COLO829 (cell line): ENCODE data around the gene FLOT1.
A peak's percentile ranks its signal among the peaks of the same experiment; 100 is the strongest.
"Not testable (repeated sequence)": the region's sequence is repeated elsewhere in the genome, so short reads cannot be mapped to it uniquely, and the experiment has no call there.

Experiments
- DNase-seq: peaks from one replicate; pipeline ENCODE4 v3.0.0; 2012; ENCODE audit warnings: low spot score

Gene FLOT1

GRCh38 chr6:30723159-30723842 lies 19.2 kb downstream of the FLOT1 start:
- DNase-seq, result not testable (repeated sequence)

- DNase-seq, result peak; percentile 73
Observed at GRCh38 chr6:30722280-30723112, 20.0 kb downstream of the FLOT1 start.

GRCh38 chr6:30722025-30722279 lies 20.5 kb downstream of the FLOT1 start:
- DNase-seq, result not testable (repeated sequence)

GRCh38 chr6:30721198-30722024 lies 21.1 kb downstream of the FLOT1 start:
- DNase-seq, result peak; percentile 83

GRCh38 chr6:30720738-30721197 lies 21.7 kb downstream of the FLOT1 start:
- no peak for DNase-seq

- peak; percentile 89 for DNase-seq
Observed at GRCh38 chr6:30719791-30720737, 22.4 kb downstream of the FLOT1 start, which contains the start of gene TUBB. TUBB (plus strand) TSS chr6:30720352; CDS start chr6:30720507, 155 bp downstream.

- DNase-seq, result no peak
Observed at GRCh38 chr6:30719356-30719755, 23.1 kb downstream of the FLOT1 start.

- not testable (repeated sequence) for DNase-seq
Observed at GRCh38 chr6:30717845-30718720, 24.4 kb downstream of the FLOT1 start.

GRCh38 chr6:30717129-30717844 lies 25.2 kb downstream of the FLOT1 start, which contains the start of gene MDC1:
MDC1 (minus strand) TSS chr6:30717281; CDS start chr6:30715175, 2,106 bp downstream.
- peak; percentile 97 for DNase-seq

GRCh38 chr6:30716879-30717128 lies 25.7 kb downstream of the FLOT1 start:
- no peak for DNase-seq

GRCh38 chr6:30714263-30714662 lies 28.2 kb downstream of the FLOT1 start:
- DNase-seq, result no peak

GRCh38 chr6:30712441-30712945 lies 30.0 kb downstream of the FLOT1 start:
- no peak for DNase-seq

- DNase-seq, result no peak
Observed at GRCh38 chr6:30711758-30712380, 30.6 kb downstream of the FLOT1 start.

- no peak for DNase-seq
Observed at GRCh38 chr6:30709101-30709868, 33.2 kb downstream of the FLOT1 start.

- no peak for DNase-seq
Observed at GRCh38 chr6:30707281-30707850, 35.1 kb downstream of the FLOT1 start.

GRCh38 chr6:30705620-30706019 lies 36.9 kb downstream of the FLOT1 start:
- no peak for DNase-seq

GRCh38 chr6:30703821-30704220 lies 38.7 kb downstream of the FLOT1 start:
- no peak for DNase-seq

GRCh38 chr6:30703011-30703410 lies 39.5 kb downstream of the FLOT1 start:
- no peak for DNase-seq
